ENCODE measurements around the gene CYB561D2. TPM values are rescaled to one million over a fixed set of nuclear protein-coding genes. Genes with fewer than 3 reads are reported as not detected.

The CYB561D2 gene
- total and polyA plus RNA-seq, 11 donors = 4.9 to 18.6 (median 7.8) TPM

DNA sequence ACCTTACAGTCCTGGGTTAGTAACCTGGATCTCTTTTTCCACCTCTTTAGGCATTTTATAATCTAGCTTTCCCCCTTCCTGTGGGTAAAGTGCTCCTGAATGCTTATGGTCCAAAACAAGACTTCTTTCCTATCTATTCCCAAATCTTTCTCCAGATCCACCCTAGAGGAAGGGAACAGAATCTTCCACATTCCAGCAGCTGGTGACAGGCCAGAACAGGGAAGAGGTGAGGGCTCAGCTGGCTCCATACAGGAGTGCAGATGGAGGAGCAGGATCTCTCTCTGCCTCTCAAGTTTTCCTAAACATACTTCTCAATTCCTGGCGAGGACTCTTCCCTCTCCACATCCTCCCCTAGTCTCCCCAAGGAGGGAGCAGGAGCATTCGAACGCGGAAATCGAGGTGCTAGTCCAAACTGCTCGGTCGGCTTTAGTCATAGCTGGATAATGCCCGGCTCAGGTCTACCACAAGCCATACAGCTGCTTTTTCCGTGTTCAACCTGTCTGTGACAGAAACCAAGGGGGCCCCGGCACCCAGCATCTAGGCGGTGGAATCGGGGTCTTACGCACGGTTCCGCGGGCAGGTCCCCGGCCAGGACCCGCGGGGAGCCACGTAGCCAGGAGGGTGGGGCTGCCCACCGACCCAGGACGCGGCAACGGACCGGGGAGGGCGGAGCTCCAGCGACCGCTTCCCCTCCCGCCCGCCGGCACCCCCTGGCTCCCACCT lies 14.0 kb upstream of the CYB561D2 start:
- Histone ChIP-seq H3K36me3 (peaks cover 0 to 32% (median 8%) of the 10 kb centered on the region in 9 donors), H3K27ac (peak overlapping the region; percentile 92 to 100 (median 98)), H3K4me3 (peak overlapping the region; percentile 70 to 97 (median 92)), H3K4me1 (peaks cover 13 to 87% (median 73%) of the 10 kb centered on the region in 12 donors), H3K9me3 (no peaks in the 10 kb centered on the region), H3K27me3 (peaks cover 0 to 4% (median 0%) of the 10 kb centered on the region in 9 donors)
- no peak for DNase-seq
- TF ChIP-seq POLR2A (IDR thresholded peaks at IDR 0.05) = no peak
- no peak for TF ChIP-seq CTCF (IDR thresholded peaks at IDR 0.05)
- ATAC-seq = peak in 2 of 4 donors; percentile 0
- 0 to 1% (median 0%) methylated on average over 20 to 31 of the region's 31 CpGs for WGBS, 4 donors
- intact Hi-C loops (cut with DNase I) = loop anchor here in 1 of 10 donors (1.0 kb wide), 1 partner anchor 33 kb away; the partner anchor contains the start of gene HYAL1

DNA sequence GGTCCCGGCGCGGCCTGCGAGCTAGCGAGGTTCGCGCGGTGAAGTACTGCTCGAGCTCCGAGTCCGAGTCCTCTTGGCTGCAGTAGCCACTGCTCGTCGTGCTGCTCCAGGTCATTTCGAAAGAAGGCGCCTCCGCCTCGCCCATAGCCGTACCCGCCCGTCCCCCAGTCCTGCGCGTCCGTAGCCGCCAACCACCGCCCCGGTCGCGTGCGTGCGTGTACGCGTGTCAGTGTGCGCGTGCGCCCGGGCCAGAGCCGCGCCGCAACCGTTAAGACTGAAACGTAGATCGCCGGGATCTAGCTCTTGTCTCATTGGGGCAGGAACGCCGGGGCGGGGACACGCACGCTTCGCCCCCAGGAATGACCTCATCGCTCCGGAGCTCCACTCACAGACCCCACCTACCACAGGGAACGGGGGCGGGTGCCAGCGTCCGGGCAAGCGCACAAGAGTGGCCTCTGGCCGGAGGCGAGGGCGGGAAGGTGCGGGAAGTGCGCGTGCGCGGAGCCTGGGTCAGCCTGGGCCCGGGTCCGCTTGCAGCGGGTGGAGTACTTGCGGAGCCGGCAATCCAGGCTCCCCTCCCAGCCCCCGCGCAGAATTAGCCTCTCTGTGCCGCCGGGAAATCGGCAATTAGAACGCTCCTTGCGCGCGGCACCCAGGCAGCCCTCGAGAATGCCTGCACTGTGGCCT lies 13.3 kb upstream of the CYB561D2 start:
- H3K9me3 ChIP-seq = no peaks in the 10 kb centered on the region
- TF ChIP-seq CTCF (IDR thresholded peaks at IDR 0.05) (no peak), POLR2A (IDR thresholded peaks at IDR 0.05) (peak; percentile 64 to 93)
- WGBS, 4 donors = 0 to 3% (median 1%) methylated on average over 31 to 79 of the region's 79 CpGs
- DNase-seq (peak; percentile 100), ATAC-seq (peak; percentile 85 to 90 (median 86))
- H3K27me3 ChIP-seq = peaks cover 0 to 4% (median 0%) of the 10 kb centered on the region in 9 donors
- intact Hi-C loops (cut with DNase I) = loop anchor here in 1 of 10 donors (1.0 kb wide), 1 partner anchor 34 kb away; the partner anchor contains the start of gene HYAL1
- peak overlapping the region; percentile 92 to 100 (median 98) for H3K27ac ChIP-seq
- H3K36me3 ChIP-seq = peaks cover 0 to 25% (median 2%) of the 10 kb centered on the region in 9 donors
- H3K4me3 ChIP-seq = peak overlapping the region; percentile 70 to 97 (median 92)
- H3K4me1 ChIP-seq = peaks cover 13 to 88% (median 72%) of the 10 kb centered on the region in 12 donors

DNA sequence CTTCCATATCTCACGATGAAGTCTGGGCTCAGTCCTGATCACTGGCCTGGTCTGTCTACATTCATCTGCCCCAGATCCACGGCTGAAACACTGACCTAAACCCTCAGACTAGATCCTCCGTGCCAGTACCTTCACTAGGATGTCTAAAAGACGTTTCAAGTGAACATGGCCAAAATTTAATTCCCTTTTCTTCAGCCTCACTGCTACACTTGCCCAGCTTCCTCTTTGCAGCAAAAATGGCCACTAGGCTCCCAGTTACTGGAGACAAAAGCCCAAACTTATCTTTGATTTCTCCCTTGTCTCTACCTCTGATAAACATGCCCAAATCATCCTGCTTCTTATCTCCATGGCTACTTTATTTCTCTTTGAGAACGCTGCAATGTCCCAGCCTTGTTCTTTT lies 11.7 kb upstream of the CYB561D2 start:
- peak overlapping the region in 11 of 12 donors; percentile 92 to 100 (median 98) for H3K27ac ChIP-seq
- peaks cover 0 to 9% (median 0%) of the 10 kb centered on the region in 9 donors for H3K36me3 ChIP-seq
- no peaks in the 10 kb centered on the region for H3K9me3 ChIP-seq
- H3K4me1 ChIP-seq = peaks cover 13 to 72% (median 61%) of the 10 kb centered on the region in 12 donors
- peaks cover 0 to 4% (median 0%) of the 10 kb centered on the region in 9 donors for H3K27me3 ChIP-seq
- no peak for TF ChIP-seq CTCF (IDR thresholded peaks at IDR 0.05)
- TF ChIP-seq POLR2A (IDR thresholded peaks at IDR 0.05) = no peak
- H3K4me3 ChIP-seq = peak overlapping the region in 7 of 12 donors; percentile 84 to 97 (median 93)
- DNase-seq = no peak
- intact Hi-C loops (cut with DNase I) = no loop called here
- WGBS, 4 donors = 68 to 79% (median 72%) methylated on average over 5 of the region's 5 CpGs
- no peak for ATAC-seq
